GM21360 (cell line): ENCODE data around the gene WDR13.

ENCODE experiments used
- ATAC-seq: cut with Tn5 transposase; IDR thresholded peaks from one replicate; pipeline ENCODE4 v1.9.1; 2021; ENCODE audit warnings: mild to moderate bottlenecking, moderate library complexity; ENCODE audit not compliant: unreplicated experiment

WDR13 gene

DNA sequence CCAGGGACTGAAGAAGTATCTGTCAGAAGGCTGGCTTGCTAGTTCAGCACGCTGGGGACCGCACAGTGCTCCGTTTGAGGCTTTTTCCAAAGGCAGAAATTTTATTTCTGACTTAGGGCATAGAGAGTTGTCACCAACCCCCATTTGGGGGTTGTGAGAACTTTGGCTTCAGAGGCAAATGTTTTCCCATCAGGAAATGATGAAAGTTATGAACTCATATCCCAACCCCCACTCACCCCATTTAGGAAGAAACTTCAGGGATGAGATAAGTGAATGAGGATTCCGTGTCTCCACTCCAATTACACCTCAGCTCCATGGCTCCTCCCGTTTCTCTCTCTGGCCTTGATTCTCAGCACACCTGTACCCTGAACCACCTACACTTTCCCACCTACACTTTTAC lies 4.3 kb upstream of the WDR13 start:
- no peak for ATAC-seq

DNA sequence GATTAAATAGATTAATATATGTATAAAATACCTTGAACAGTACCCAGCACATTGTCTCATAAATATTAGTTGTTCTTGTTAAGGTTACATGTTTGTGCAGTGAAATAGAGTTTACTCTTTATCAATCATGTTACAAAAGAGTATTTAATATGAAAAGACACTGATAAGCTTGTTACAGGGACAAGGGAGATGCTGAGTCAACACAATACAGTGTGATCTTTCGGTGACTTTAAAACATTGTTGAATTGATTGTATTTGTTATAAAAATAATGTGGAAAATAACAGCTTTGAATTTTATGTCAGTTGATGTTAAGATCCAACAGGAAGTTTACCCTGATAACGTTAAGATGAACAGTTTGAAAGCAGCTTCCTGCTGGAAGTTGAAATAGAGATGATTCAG lies 1.4 kb upstream of the WDR13 start:
- ATAC-seq: no peak

DNA sequence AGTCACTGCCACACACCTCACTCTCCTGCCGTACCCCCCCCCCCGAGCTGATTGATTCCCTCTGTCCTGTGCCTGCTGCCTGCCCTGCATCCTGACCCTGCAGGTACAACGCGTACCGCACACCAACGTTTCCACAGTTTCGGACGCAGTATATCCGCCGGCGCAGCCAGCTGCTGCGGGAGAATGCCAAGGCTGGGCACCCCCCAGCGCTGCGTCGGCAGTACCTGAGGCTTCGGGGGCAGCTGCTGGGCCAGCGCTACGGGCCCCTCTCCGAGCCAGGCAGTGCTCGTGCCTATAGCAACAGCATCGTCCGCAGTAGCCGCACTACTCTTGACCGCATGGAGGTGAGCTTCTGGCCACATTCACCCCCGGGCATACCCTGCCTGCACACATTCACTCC lies 1.3 kb downstream of the WDR13 start:
- ATAC-seq: no peak

DNA sequence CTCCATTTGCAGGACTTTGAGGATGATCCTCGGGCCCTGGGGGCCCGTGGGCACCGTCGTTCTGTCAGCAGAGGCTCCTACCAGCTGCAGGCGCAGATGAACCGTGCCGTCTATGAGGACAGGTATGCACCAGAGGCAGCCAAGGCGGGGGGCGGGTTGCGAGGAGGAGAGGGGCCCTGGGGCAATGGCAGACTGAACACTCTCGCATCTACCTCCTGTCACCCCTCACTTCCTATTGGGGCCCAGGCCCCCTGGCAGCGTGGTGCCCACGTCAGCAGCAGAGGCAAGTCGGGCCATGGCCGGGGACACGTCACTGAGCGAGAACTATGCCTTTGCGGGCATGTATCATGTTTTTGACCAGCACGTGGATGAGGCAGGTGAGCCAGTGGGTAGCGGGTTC lies 2.0 kb downstream of the WDR13 start:
- ATAC-seq: no peak

DNA sequence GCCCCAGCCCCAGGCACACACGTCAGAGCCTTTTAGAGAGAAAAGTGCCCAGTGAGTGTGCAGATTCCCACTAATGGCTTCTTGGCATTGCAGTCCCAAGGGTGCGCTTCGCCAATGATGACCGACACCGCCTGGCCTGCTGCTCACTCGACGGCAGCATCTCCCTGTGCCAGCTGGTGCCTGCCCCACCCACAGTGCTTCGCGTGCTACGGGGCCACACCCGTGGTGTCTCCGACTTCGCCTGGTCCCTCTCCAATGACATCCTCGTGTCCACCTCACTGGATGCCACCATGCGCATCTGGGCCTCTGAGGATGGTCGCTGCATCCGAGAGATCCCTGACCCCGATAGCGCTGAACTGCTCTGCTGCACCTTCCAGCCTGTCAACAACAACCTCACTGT lies 2.9 kb downstream of the WDR13 start:
- no peak for ATAC-seq

DNA sequence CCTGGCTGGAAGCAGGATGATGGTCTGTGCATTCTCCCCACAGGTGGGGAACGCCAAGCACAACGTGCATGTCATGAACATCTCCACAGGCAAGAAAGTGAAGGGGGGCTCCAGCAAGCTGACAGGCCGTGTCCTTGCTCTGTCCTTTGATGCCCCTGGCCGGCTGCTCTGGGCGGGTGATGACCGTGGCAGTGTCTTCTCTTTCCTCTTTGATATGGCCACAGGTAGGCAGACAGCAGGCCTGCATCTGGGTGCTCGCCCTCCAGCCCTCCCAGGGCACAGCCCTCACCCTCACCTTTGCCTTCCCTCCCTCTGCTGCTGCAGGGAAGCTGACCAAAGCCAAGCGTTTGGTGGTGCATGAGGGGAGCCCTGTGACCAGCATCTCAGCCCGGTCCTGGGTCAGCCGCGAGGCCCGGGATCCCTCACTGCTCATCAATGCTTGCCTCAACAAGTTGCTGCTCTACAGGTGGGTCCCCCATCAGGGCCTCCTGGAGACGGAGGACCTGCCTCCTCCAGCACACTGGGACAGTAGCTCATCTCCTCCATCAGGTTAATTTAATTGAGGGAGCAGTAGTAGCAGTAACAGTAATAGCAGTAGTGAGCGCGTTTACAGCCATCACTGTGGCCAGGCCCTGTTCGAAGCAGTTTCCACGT lies 4.6 kb downstream of the WDR13 start:
- ATAC-seq: no peak

DNA sequence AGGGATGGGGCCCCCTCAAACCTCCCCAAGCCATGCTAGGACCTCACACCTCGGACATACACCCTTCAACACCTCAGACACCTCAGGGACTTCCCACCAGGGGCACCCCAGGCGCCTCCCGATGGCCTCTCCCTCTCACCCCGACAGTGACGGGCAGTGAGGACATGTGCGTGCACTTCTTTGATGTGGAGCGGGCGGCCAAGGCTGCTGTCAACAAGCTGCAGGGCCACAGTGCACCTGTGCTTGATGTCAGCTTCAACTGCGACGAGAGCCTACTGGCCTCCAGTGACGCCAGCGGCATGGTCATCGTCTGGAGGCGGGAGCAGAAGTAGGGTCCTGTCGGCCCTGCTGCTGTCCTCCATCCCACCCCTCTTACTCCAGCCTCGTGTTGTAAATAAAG lies 7.4 kb downstream of the WDR13 start:
- no peak for ATAC-seq

DNA sequence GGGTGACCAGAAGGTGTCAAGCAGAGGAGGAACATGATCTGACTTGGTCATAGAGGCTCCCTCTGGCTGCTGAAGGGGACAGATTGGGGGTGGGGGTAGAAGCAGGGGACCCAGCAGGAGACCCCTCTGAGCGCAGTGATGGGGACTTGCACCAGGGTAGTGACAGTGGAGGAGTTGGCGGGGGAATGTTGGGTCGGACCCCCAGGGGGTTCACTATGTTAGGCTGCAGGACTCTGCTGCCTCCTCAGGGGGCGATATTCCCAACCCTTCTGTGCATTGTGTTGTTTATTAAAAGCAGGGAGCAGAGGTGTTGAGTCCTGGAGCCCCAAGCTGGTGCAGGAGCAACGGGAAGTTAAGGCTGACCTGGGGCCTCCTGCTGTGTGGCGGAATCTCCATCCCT lies 8.8 kb downstream of the WDR13 start:
- ATAC-seq: no peak

DNA sequence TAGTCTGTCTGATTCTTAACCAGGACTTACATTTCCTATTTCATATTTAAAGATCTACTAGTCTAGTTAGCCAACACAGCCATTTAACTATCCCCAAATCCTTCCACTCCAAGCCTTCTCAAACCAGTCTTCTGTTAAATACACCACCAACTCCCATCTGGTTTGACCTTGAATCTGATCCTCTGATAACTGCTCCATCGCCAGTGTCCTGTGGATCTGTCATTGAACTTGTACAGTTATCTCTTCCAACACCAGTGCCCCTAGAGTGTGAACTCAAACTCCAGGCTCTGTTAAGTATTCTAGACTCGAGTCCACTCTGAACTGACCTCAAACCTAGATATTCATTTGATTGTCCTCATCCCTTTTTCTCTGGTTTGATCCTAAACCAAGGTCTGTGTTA lies 14.4 kb downstream of the WDR13 start:
- no peak for ATAC-seq

DNA sequence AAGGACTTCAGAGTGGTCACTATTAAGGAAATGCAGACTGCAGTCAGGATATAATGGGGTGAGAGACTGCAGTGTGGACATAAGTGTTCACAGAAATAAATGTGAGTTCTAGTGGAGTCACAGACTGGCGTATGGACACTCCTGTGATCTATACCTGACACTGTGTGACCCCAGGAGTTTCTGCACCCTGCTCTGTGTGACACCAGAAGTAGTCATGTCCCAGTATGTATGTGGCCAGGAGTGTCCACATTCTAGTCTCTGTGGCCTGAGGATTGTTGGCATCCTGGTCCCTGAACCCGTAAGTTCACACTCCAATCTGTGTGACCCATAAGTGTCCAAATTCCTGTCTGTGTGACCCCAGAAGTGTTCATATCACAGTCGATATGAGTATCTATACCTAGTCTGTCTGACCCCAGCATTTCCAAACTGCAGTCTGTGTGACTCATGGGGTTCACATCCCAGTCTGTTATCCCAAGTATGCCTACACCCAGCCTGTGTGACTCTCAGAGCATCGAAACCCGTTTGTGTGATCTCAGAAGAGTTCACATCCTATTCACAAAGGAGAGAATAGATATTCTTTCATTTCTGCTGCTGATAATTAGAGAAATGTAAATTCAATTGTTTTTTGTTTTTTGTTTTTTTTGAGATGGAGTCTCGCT lies 16.3 kb downstream of the WDR13 start:
- ATAC-seq: no peak

DNA sequence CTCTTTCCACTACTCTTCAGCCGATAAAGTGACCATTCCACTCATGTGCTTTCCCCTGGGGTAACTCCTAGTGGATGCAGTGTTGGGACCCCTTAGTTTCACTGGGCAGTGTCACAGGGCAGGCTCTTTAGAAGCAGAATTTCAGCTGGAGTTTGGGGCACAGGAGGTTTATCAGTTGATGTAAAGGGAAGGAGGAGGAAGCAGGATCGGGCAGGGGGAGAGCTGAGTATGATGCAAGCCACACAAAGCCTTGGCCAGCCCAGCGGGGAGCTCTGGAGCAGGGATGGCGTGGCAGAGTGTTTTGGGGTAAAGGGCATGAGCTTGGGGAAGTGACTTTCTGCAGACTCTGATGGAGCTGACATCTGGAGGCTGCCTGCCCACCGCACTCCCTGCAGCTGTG lies 19.3 kb downstream of the WDR13 start:
- ATAC-seq: no peak

DNA sequence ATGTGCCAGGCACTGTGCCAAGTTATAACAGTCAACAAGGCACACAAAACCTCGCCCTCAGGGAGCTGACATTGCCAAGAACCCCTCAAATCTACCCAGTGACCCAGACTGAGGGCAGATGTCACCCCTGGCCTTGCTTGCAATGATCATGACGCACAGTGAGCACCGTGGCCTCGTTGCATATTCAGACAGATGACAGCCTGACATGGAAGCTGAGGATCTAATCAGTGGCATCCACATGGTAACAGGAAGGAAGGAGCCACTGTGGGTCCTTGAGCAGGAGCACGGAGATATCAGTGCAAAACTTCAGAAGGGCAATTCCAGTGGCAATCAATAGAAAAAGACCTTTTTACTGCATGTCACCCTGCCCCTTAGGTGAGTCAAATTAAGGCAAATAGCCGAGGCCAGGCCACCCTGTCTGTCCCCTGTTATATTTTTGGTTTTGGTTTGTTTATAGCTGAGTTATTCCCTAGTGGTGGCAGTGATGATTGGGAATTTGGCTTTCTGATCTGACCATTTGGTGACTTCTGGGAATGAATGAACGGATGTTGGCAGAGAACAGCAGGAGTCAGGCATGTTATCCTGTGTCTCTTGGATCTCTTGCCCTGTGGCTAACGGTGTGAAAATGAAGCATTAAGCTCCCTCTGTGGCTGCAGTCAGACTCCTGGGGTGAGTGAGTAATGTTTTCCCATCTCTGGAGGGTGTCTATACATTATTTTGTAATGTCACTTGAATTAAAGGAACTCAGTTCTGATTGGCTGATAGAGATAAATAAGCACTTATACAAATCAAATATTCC lies 20.4 kb downstream of the WDR13 start:
- ATAC-seq: no peak

DNA sequence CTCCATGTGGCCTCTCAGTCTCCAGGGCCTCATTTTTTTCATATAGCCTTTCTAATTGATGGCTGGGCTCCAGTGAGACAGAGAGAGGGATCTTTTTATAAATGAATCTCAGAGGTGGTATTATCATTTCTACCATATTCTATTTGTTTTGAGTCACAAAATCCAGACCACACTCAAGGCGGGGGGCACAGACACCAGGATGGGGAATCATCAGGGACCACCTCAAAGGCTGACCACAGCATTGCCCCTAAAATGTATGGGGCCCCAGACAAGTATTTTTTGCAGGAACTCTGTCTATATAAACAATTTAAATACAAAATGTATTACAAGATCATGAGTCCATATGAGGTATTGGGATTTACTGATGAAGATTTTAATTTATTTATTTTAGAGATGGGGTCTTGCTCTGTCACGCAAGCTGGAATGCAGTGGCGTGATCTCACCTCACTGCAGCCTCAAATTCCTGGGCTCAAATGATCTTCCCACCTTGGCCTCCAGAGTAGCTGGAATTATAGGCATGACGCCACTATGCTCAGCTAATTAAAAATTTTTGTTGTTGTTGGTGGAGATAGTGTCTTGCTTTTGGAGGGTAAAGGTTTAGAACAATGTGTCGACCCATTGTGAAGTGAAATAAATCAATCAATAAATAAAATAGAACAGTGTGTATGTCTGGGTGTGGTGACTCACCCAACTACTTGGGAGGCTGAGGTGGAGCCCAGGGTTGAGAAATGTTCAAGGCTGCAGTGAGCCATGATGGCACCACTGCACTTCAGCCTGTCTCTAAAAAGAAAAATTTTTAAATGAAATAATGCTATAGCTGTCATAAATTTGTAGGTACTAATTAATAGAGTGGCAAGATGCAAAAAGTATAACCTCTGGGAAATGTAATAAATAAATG lies 29.4 kb downstream of the WDR13 start:
- ATAC-seq: no peak

DNA sequence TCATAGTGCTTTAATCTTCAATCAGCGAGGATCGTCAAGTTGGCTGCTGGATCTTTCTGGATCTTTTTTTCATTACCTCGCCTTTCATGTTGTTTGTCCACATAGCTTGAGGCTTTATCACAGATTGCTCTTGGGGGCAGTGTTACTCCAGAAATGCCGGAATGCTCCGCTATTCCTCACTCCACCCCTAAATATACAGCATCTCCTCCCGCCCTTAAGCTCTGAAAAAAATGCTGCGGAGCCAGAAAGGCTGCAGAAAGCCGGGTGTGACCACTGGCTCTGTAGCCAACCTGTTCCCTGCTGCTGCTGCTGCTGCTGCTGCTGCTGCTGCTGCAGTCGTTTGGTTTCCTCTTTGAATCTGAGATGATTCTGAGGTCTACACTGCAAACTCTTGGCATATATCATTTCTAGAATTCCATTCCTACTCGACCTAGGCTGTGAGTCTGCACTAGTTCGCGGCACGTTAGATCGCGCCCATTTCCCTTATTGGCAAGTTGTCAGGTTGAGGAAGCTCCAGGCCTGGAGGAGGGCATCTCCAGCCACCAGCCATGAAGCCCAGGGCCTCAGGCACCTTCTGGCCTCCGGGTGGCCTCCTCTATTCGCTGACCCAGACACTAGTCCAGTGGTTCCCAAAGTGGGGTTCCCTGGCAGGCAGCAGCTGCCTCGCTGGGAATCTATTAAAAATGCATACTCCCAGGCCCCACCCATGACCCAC lies 34.2 kb downstream of the WDR13 start:
- no peak for ATAC-seq

DNA sequence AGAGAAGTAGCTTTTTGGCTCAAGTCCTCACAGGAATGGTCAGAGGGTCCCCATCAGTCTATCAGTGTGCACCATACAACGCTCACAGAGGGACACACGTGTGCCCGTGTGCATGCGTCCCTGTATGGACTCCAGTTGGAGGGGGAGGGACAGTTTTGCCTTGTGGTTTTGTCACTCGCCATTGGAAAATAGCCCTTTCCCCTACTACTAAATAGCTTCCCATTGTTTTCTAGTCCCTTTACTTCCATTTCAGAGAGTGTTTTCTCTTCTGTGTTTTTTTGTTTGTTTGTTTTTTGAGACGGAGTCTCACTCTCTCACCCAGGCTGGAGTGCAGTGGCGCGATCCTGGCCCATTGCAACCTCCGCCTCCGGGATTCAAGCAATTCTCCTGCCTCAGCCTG lies 34.9 kb downstream of the WDR13 start:
- no peak for ATAC-seq

DNA sequence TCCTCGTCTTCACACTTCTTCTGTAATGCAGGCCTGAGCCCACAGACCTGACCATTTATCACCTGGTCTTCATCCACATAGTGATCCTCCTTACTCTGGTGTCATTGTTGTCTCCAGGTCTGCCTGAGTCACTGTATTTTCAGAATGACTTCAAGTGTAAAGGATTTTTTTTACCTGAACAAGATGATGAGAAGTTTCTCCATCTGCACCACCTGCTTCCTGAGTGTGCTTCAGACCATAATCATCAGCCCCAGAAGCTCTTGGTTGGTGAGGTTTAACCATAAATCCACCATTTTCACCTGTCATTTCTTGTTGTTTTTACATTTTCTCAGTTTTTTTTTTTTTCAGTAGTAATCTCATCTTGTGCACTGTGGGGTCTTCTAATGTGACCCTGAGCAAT lies 39.0 kb downstream of the WDR13 start:
- ATAC-seq: no peak

DNA sequence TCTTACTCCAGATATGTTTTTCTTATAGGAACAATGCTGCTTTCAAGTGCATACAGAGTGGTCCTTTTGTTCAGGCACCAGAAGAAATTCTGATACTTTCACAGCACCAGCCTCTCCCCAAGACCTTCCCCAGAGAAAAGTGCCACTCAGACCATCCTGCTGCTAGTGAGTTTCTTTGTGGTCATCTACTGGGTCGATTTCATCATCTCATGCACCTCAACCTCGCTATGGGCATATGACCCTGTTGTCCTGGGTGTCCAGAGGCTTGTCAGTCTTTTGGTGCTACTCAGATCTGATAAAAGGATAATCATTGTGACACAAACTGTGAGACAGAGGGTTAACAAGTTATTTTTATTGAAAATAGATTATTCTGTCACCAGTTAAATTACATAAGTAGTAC lies 39.5 kb downstream of the WDR13 start:
- no peak for ATAC-seq

DNA sequence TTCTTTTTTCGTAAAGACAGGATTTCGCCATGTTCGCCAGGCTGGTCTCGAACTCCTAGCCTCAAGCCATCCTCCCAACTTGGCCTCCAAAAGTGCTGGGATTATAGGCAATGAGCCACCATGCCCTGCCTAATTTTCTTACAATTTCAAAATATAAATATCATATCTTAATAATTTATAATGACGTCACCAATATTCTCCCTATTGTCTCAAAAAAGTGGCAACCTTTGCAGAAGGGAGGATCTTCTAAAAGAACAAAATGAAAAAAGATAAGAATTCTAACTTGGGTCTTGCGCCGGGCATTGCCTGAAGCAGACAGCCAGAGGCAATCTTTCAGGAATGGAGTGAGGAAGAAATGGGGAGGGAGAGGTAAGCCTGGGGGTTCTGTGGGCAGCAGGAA lies 48.4 kb downstream of the WDR13 start:
- ATAC-seq: no peak

DNA sequence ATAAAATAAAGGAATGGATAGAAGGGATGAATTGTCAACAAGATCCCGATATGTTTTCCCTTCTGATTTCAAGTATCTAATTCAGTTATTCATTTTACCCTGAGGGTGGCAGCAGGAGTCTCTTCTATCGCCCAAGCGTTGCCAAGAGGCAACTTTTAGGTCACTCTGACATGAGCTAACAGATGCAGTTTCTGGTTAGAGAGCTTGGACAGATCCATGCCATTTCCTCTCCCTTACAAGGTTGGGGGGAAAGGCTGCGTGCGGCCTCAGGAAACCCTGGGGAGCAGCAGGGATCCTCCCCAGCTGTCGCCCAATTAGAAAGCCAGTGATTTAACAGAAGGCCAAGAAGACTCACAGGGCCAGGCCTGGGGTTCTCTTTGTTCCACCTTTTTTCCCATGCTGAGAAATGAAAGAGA lies 51.1 kb downstream of the WDR13 start:
- no peak for ATAC-seq

DNA sequence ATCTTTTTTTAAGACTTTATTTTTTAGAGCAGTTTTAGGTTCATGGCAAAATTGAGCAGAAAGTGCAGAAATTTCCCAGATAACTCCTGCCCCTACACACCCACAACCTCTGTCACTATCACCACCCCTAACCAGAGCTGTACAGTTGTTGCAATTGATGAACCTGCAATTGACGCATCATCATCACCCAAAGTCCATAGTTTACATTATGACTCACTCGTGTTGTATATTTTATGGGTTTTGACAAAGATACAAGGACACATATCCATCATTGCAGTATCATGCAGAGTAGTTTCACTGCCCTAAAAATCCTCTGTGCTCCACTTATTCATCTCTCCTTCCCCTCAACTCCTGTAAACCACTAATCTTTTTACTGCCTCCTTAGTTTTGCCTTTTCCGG lies 51.8 kb downstream of the WDR13 start:
- ATAC-seq: no peak
